HG03432 (cell line): ENCODE measurements around the gene GNA12.

Experiments
- ATAC-seq: cut with Tn5 transposase; IDR thresholded peaks from one replicate; pipeline ENCODE4 v1.9.1; 2021; ENCODE audit warnings: mild to moderate bottlenecking, moderate library complexity; ENCODE audit not compliant: unreplicated experiment

Gene GNA12

DNA sequence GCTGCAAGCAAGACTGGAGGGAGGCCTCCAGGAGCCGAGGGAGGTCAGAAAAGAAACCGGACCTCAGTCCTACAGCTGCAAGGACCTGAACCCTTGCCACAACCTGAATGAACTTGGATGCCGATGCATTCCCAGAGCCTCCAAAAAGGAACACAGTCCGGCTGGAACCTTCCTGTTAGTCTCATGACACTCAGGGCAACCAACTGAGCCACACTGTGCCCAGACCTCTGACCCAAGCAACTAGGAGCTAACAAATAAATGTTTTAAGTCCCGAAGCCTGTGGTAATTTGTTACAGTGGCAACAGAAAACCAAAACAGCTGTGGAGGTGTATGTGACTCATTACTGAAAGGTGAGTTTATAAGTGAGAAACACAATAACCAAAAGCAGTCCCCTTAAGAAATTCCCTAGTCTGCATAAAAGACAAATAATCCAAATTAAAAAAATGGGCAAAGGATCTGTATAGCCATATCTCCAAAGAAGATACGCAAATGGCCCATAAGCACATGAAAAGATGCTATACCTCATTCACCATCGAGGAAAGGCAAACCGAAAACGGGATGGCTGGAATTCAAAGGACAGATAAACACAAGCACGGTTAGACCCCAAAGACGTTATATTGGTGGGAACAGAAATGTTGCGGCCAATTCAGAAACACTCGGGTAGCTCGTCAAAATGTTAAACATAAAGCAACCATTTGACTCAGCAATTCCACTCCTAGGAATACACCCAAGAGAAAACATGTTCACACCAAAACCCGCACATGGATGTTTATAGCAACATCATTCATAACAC is 24.8 kb downstream of the GNA12 start:
- peak; percentile 41 for ATAC-seq

DNA sequence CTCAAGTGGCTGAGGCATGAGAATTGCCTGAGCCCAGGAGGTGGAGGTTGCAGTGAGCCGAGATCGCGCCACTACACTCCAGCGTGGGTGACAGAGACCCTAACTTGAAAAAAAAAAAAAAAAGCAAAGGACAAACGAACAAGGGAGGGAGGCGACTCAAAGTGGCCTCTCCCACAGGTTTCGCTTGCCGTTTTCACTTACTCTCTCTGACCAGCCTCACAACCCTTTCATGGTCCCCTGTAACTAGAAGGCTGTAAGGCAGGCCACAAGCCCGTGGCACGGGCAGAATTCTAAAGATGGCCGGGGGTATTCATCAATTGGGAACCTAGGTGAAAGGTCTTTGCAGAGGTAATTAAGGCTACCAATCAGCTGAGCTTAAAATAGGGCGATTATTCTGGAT is 25.5 kb downstream of the GNA12 start:
- ATAC-seq = no peak

- ATAC-seq = no peak
Measured at GRCh38 chr7:2818121-2818520, 26.0 kb downstream of the GNA12 start.

DNA sequence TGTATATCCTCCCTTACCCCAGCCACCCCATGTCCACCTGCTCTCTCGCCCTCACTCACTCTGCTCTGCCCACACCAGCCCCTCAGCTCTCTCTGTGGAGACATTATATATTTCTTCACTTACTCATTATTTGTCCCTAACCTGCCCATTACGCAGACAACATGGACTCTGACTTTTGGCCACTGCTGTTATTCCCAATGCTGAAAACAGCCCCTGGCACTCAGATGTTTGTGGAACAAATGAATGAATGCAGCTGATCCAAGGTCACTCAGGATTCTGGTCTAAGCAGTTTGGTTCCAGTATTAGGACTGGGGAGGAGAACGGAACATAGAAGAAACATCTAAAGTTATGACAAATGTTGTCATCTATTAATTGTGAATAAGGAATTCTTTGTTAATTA is 26.7 kb downstream of the GNA12 start:
- ATAC-seq = no peak

DNA sequence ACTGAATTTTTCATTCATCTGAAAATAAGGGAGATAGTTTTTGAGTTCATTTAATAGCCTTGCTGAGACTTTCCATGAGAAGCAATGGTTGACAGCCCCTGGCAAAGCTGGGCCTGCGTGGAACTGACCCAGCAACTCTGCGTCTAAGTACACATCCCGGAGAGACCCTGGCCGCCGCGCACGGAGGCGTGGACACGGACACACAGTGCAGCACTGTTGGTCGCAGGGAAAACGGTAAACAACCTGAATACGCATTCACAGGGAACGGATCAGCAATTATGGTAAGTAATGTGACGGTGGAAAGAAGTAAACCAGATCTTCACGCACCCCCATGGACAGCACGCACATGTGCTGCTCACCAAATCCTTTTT is 28.2 kb downstream of the GNA12 start:
- no peak for ATAC-seq

DNA sequence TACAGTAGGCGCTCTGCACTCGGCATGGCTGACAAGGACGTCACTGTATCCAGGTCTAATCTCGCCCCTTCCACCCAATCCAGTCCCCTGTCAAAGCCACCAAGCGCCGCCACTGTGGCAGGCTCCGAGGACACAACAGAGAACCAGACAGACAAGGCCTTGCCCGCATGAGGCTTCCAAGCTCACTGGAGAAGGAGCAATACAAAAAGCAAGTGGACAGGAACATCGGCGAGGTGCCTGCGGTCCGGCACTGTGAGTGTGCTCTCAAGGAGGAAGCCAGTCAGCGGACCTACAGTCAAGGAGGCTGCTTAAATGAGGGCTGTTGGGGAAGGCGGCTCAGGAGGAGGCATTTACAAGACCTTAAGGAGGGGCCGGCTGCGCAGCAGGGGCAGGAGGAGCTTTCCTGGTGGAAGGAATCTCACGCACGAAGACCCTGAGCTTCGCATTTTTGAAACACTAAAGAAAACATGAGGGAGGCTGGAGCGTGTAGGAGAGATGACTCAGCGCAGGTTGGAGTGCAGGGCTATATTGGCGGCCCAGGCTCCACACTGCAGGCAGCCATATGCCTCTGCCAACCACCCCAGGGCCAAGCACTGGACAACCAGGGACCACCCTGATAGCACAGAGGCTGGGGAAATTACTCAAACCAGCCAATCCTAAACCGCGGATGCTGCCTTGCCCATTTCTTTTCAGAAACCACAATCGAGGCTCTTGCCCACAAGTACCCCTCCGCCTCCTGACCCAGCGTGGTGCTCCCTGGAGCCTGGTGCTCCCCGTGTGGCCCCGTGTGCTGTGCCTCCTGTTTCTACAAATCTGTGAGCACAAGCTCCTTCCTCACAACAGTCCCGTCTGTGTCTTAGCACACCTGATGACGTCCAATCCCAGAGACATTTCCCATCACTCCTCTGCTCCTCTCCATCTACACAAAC is 28.9 kb downstream of the GNA12 start:
- no peak for ATAC-seq

DNA sequence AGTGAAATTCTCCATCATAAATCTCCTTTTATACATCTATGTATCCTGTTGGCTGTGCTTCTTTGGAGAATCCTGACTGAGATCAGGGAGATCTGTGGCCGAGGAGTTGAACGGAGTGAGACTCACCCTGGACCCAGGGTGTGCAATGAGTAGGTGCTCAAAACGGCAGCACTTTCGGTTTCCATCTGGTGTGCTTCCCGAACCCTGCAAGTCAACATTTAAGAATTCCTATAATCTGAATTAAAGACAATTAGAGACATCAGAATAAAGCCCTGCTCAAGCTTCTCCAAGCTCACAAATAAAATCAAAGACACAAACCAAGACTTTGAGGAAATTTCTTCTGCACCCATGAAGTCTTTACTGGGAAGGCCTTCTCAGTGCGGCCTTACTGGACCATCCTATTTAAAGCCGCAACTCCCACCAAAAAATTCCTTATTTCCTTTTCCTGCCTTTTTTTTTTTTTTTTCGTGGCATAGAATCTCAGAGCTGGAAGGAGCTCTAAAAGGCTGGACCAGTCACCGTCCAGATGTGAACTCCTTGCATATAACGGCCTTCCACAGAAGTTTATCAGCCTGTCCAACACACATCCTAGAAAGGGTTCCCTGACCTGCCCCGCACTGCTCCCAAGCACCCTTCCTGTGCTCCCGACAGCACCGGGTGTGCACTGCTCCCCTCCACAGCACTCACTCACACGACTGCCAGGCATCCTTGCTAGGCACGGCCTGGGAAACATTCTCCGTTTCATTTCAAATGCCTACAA is 29.7 kb downstream of the GNA12 start:
- ATAC-seq = no peak

DNA sequence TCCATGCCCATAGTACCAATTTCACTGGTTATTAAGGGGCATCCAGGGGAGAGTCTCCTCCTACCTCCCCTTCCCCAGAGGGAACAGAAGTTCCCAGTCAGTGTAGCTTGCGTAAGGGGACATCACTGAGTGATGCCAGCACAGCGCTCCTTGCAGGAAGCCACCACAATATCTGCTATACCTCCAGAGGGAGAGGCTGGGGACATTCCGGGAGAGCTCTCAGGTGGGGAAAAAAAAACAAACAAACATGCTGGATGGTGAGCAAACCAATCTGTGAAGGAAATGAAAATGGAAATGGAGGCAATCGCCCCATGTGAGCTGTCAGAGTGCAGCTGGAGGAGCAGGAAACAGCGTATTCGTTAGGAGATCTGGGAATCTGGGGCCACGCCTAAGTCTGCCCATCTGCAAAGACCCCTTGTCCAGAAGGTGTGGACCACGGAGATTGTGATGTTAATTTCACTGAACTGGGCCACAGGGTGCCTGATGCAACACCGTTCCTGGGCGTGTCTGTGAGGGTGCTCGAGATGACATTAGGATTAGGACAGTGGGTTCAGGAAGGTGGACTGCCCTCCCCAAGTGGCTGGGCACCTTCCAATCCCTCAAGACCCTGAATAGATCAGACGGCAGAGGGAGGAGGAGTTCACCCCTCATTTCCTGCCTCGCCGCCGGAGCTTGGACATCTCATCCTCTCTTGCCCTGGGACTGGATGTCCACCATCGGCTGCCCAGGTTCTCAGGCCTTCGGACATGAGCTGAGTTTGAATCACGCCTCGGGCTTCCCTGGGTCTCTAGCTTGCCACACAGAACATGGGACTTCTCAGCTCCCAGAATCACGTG is 30.5 kb downstream of the GNA12 start:
- ATAC-seq = no peak

DNA sequence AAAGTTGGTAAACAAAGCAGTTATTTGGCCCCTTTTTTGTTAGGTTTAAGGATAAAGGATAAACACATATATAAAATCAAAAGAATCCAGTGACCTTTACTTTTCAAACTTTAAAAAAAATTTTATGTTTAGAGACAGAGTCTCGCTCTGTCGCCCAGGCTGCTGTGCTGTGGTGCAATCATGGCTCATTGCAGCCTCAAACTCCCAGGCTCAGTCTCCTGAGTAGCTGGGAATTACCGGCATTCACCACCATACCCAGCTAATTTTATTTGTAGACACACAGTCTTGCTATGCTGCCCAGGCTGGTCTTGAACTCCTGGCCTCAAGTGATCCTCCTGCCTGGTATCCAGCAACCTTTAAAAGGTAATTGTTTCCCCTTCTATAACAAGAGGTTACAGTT is 31.3 kb downstream of the GNA12 start:
- ATAC-seq = no peak

DNA sequence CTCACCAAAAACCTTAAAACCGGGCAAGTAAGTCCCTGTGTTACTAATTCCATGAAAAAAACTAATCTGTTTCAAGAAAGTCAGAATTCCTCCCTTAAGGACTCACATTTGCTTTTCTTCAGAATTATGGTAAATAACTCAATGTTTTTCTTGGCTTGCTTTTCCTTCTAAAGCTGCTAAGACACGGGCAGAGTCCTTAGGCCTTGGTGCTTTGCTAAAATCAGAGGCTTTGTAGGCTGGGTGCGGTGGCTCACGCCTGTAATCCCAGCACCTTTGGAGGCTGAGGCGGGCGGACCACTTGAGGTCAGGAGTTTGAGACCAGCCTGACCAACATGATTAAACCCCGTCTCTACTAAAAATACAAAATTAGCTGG is 32.0 kb downstream of the GNA12 start:
- no peak for ATAC-seq

- no peak for ATAC-seq
Measured at GRCh38 chr7:2811476-2812113, 32.5 kb downstream of the GNA12 start.

DNA sequence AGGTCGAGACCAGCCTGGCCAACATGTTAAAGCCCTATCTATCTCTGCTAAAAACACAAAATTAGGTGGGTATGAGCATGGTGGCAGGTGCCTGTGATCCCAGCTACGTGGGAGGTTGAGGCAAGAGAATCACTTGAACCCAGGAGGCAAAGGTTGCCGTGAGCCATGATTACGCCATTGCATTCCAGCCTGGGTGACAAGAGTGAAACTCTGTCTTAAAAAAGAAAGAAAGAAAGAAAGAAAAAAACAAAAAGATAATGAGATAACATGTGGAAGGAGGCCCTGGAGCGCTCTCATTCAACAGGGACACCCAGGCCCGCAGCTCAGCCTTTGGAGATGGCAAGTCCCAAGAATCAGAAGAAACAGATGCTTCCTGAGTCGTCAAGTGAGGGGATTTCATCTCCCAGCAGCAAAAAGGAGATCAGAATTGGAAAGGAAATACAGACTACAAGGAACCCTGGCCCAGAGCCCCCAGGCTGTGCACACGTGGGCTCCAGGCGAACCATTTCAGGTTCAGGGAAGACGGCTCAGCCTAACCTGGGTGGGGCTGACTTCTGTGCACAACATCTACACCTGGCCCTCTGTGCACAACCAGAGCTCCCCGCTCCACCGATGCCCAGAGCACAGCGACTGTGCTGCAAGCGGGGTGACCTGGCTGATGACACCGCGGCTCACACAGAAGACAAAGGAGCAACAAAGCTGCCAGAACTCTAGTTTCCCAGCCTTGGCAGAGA is 33.3 kb downstream of the GNA12 start:
- no peak for ATAC-seq

- no peak for ATAC-seq
Measured at GRCh38 chr7:2809903-2810625, 34.0 kb downstream of the GNA12 start.

GRCh38 chr7:2808891-2809665 is 35.0 kb downstream of the GNA12 start:
- ATAC-seq = no peak

- ATAC-seq = no peak
Measured at GRCh38 chr7:2807845-2808772, 36.0 kb downstream of the GNA12 start.

DNA sequence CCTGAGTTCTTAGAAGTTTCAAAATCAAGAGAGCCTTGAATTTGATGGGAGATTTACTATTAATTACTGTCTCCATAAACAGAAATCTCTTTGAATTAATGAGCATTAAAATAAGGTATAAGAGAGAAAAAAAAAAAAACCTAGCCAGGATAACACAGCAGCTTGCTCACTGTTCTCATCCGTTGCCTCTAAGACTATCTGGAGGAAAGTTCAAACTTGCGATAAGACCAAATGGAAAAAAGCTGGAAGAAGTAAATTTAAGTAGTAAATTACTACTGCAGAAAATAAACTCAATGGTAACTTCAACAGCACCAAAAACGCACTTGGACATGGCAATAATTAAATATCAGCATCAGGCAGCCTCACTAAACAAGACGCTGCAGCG is 36.7 kb downstream of the GNA12 start:
- no peak for ATAC-seq

- ATAC-seq = no peak
Measured at GRCh38 chr7:2806571-2806970, 37.5 kb downstream of the GNA12 start.
